HG02678 (cell line): Measurements from ENCODE around the gene UNC5A.

Experiments
- ATAC-seq: cut with Tn5 transposase; IDR thresholded peaks from one replicate; pipeline ENCODE4 v1.9.1; 2021; ENCODE audit warnings: mild to moderate bottlenecking, moderate library complexity; ENCODE audit not compliant: unreplicated experiment

Gene UNC5A

DNA sequence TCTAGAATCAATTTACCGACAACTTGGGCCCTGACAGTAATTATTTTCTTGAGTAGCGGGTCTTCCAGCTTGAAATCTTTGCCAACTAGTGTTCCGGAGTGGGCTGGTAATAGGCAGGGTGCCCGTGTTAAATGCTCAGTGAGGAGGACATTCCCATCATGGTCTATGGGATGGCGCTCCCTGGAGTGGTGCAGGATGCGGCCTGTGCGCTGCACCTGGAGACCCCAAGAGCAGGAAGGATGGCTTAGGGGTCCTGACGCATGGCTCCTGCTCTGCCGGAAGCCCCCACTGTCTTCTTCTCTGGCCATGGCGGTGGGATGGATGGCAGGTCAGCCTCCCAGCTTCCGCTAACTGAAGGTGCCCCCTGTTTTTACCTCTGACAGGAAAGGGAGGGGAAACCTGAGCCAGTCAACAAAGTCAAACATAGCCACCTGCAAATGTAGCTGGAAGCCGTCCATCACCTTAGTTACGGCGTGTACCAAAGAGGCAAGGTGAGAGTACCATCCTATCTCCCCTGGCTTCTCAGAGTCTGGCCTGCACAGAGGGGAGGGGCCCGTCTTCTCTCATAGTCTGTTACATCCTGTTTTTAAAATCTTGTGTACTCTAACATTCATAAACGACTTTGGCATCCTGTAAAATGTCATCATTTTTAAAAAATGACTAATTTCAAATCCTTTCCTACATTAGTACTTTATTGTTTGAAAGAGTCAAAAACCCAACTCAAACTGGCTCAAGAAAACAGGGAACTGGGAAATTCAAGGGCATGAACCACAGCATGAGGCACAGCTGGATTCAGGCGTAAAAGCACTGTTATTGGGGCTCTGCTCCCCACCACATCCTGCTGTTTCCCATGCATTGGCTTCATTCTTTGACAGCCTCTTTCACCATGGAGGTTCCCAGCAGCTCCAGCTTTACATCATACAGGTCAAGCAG lies 28.5 kb upstream of the UNC5A start:
- no peak for ATAC-seq

DNA sequence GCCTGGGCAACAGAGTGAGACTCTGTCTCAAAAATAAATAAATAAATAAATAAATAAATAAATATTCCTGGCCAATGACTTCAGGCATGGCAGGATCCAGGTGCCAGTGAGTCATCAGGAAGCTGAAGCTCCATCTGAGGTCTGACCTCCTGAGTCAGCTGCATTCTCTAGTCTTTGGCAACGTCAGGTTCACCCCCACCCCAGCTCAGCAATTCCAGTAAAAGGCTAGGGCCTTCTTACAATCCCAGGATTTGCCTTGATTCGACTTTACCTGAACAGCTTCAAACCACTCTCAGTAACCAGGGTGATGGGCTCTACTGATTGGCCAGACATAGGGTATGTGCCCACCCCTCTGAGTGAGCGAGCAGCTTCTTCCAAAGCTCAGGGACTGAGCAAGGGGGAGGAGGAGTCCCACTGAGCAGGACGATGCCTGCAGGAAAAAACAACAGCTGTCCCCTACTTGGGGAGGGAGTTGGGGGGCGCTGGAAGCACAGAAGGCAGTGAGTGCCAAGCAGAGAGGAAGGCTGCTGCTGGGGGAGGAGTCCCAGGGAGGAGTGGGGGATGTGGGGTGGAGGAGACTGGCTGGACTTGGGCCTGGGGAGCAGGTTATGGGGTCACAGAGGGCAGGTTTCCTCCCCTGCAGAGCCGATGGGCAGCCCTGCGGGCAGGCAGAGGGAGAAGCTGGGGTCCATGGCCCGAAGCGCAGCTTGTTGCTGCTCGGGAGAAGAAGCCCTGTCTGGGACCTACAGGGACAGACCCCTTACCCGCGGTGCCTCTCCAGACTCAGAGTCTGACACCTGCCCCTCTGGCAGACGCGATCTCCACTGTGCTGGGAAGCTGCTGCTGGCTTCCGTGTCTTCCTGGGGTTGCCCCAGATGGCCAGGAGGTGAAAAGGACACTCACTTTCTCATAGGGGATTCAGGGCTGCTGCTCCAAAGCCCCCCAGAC lies 25.9 kb upstream of the UNC5A start:
- no peak for ATAC-seq

DNA sequence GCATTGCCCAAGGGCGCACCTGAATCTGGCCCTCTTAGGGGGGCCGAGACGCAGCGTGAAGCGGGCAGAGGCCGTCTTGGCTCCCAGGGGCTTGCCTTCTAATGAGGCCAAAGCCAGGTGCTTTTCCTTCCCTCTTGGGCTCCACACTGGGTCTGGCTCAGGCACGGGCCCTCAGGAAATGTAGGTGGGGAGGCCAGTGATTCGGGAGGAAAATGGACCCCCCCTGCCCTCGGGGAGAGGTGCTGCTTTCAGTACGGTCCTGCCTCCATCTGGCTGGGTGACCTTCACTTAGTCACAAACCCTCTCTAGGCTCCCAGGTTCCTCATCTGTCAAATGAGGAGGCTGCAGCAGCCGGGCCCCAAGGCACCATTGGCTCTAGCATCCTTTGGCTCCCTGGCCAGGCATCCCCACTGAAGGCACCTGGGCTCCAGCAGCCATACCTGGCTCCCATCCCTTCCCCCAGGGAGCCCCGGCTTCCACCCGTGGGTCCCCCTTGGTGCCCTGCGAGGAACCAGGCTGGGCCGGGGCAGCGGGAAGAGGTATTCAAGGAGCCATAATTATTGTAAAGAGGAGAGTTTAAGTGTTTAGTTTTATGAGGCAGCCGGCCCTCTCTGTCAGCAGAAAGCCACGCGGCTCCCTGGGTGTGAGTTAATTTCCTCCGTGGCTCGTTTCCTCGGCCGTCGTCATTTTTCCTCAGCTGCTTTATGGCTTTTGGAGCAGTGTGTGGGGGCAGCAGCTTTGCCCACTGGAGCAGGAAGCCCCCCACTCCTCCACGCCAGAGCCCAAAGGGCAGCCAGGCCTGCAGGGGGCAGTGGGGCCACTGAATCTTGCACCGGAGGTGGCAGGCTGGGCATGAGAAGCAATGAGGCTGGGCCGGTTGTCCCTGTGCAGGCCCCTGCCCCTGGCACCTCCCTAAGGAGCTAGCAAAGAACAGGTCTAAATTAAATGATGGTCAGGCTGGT lies 24.9 kb upstream of the UNC5A start:
- ATAC-seq: no peak

DNA sequence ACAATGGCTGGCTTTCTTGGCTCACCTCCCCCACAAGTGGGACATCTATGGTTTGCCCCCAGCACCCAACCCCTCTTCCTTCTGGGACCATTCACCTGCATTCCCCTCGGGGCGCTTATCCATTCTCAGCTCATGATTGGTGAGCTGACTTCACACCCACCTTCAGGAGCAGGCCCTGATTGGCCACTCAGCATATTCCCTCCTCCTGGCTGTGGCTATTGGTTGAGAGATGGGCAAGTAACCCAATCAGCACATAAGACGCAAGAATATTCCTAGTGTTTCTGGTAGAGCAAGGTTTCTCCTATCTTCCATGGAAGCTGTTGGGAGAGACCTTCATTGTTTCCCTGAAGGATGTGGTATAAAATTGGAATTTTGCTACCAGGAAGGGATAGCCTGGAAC lies 22.7 kb upstream of the UNC5A start:
- ATAC-seq: no peak

- ATAC-seq: no peak
Observed at GRCh38 chr5:176788091-176788490, 22.3 kb upstream of the UNC5A start.

DNA sequence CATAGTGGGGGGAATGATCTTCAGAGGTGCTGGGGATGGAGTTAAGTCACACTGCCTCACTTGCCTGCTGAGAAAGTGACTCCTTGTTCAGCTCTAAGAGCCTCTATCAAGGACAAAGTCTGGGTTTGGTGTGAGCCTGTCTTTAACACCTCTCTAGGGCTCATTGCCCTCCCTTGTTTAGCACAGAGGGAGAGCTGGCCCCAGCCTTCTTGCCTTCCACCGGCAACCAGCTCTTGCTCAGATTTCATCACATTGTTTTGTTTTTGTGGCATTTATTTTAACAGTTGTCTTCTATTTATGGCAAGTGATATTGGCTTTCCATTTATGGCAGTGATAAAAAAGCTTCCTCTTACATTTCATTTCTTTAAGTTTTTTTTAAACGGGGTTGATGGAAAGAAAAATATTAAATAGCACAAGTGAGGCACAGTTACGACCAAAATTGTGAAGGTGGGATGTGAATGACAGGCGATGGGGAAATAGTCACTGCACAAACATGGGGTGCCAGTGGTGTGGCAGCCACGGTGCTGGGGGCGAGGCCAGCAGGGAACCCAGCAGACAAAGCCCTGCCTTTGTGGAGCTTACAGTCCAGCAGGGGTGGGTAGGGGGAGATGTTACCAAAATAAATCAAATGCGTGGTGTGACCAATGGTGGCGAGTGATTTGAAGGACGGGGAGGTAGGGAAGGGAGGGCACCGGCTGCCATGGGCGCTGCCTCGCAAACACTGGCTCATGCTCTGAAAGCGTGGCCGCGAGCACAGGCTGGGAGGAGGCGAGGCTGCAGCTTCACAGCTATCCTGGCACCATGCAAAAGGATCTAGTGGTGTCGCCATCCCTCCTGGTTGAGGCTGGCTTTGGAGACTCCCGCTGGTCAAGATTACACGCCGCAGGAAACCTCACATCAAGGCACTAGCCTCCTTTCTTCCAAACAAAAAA lies 21.2 kb upstream of the UNC5A start:
- no peak for ATAC-seq

- no peak for ATAC-seq
Observed at GRCh38 chr5:176789873-176790615, 20.3 kb upstream of the UNC5A start.

DNA sequence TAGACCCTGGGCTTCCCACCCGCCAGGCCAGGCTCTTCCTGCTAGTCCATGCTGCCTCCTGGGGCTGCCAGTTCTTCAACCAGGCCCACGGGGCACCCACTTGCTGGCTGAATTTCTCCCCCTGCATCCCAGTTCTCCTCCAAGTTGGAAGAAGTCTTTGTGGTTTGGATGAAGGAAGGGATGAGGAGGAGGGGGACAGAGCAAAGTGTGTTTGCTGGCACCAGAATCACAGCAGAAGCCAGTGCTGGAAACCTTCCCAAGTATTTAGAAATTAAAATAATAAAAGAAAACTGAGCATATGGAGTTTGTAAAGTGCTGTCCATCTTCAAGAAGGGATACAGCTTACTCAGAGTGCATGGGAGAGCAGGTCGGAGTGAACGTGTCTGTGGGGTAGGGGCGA lies 19.4 kb upstream of the UNC5A start:
- no peak for ATAC-seq

- ATAC-seq: no peak
Observed at GRCh38 chr5:176792655-176793342, 17.6 kb upstream of the UNC5A start.

GRCh38 chr5:176793343-176793699 lies 17.0 kb upstream of the UNC5A start:
- ATAC-seq: no peak

DNA sequence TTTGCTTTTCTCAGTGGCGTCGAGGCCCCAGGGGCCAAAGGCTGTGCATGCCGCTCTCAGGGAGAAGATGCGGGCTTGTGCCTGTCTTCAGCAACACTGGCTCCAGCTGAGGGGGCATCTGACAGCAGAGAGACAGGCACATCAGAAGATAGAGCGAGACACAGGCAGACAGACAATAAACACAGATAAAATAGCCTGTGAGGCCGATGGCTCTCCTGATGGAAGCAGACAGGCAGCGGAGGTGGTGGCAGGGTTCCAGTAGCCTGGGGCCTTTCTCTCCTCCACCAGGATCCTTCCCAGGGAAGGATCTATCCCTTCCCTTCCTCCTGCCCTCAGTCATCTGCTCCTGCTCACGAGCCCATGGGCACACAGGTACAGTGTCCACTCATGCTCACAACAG lies 16.6 kb upstream of the UNC5A start:
- ATAC-seq: no peak

DNA sequence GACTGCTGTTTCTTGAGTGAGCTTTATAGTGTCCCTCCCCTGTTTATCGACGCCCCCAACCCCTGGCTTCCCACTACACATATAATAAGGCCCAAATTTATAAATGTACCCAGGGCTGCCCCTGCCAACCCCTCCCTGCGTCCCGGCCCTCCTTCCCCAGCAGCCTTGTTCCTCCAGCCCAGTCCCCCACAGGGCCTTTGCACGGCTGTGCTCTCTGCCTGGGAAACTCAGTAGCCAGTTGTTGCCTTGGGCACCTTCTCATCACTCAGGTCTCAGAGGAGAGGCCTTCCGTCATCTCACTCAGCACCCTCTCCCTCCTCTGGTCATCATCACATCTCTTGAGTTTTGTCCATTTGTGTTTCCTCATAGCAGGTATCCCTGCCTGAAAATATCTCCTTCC lies 15.8 kb upstream of the UNC5A start:
- no peak for ATAC-seq

DNA sequence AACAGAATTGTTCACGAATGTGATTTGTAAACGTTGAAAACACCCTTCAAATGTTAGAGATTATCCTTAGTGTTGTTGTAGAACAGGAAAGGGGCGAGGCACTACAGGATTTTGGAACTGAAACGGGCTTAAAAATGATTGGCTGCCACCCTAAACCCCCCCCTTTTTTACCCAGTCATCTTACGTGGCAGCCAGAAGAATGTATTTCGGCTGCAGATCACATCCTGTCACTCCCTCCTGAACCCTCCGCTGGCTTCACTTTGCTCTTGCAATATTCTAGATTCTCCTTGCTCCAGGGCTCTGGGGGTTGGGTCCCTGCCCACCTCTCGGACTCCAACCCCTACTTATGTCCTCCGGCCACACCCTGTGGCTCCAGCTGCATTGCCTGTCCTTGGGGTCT lies 13.9 kb upstream of the UNC5A start:
- no peak for ATAC-seq

DNA sequence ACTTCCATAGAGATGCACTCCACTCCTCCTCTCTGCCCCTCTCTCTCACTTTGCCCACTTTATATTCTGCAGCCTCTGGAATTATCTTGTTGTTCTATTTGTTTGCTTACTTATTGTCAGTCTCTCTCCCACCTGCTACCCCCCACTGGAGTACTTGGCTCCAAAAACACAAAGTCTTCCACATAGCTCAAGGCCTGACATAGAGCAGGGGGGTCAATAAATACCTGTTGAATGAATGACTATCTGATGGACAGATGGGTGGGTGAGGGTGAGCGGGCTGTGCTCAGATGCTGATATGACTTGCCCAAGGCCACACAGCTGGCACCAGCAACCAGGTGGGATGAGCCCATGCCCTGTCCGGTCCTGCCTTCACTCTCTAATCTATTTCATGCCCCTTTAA lies 13.4 kb upstream of the UNC5A start:
- no peak for ATAC-seq

DNA sequence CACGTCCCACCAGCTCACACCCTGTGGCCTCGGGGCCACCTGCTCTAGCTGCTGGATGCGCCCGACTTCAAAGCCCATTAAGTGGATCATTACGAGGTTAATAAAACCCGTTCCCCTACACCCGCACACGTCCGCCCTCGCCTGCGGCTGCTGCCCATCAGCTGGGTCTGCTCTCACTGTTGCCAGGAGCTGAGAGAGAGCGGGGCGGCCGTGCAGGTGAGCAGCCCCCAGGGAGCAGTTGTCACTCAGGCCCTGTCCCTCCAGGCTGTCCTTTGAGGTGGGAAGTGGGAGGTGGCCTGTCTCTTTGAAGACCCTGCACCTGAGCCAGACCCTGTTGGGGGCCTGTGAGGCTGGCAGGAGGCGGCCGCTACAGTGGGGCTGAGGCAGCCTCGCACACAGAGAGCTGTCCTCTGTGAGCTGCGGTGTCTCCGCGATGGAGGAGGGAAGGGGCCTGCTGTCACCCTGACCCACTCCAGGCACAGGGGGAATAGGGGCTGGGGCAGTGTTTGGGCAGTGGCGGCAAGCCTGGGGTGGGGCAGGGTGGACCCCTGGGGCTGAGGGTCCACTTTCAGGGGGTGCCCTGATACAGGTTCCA lies 12.8 kb upstream of the UNC5A start:
- no peak for ATAC-seq

- no peak for ATAC-seq
Observed at GRCh38 chr5:176798086-176798876, 12.1 kb upstream of the UNC5A start.

GRCh38 chr5:176798949-176799348 lies 11.4 kb upstream of the UNC5A start:
- no peak for ATAC-seq
